Panc1 (cell line): ENCODE data around the gene REC114. TPM values are rescaled to one million over a fixed set of nuclear protein-coding genes. Genes with fewer than 3 reads are reported as not detected.

ENCODE experiments used
- ATAC-seq: fragments of 200-7000 bp; cut with Tn5 transposase; 2 replicates; pipeline ENCODE4 v1.9.1; 2020; ENCODE audit warnings: mild to moderate bottlenecking, moderate library complexity
- BruUV-seq: library from RNA; stranded (reverse); fragments of 400-500 nt; replicated peaks from 2 replicates; lab custom pipeline; 2021; lab: Mats Ljungman, UMichigan
- CTCF ChIA-PET: fragments of 300-600 bp; sonication (Branson Sonifier 250); formaldehyde crosslinking; loops from one replicate; lab custom pipeline; 2022; ENCODE audit warnings: antibody characterized with exemption; lab: Charles Lee
- POLR2A ChIA-PET: fragments of 300-600 bp; sonication (Branson Sonifier 250); formaldehyde crosslinking; loops from one replicate; lab custom pipeline; 2022; ENCODE audit warnings: antibody characterized with exemption; lab: Charles Lee
- DNase-seq: peaks from one replicate; pipeline ENCODE4 v3.0.0-alpha.2; 2010; ENCODE audit warnings: low read depth, low spot score
- H3K27ac ChIP-seq: 2 replicates; pipeline ENCODE4 v1.5.1; 2011; ENCODE audit warnings: mild to moderate bottlenecking, low read length, inconsistent platforms
- H3K27me3 ChIP-seq: fragments of 200-500 bp; sonication (Bioruptor generic); 2 replicates; pipeline ENCODE4 v1.6.0; 2014; ENCODE audit warnings: low read length, inconsistent platforms; ENCODE audit not compliant: control insufficient read depth, insufficient read depth
- H3K36me3 ChIP-seq: fragments of 200-500 bp; sonication (Bioruptor generic); 2 replicates; pipeline ENCODE4 v1.5.1; 2014; ENCODE audit warnings: inconsistent platforms, mild to moderate bottlenecking, low read length, moderate library complexity; ENCODE audit not compliant: control insufficient read depth, insufficient read depth
- H3K4me1 ChIP-seq: 2 replicates; pipeline ENCODE4 v1.5.1; 2011; ENCODE audit warnings: inconsistent platforms, mild to moderate bottlenecking, low read length, moderate library complexity; ENCODE audit not compliant: control insufficient read depth, insufficient read depth
- H3K4me3 ChIP-seq, 2 experiments: 2 replicates each; pipeline ENCODE4 v1.5.1; 2011 to 2012; ENCODE audit warnings: low read depth in 2 of 2, low read length in 2 of 2, mild to moderate bottlenecking in 2 of 2, inconsistent platforms in 1 of 2, moderate library complexity in 1 of 2
- H3K9me3 ChIP-seq: fragments of 200-500 bp; sonication (Bioruptor generic); 2 replicates; pipeline ENCODE4 v1.5.1; 2014; ENCODE audit warnings: low read depth, mild to moderate bottlenecking, inconsistent platforms, low read length, moderate library complexity; ENCODE audit not compliant: control insufficient read depth, insufficient read depth
- CTCF ChIP-seq: fragments of 450-650 bp; IDR thresholded peaks from 2 replicates; pipeline ENCODE4 v1.5.1; 2017; ENCODE audit warnings: mild to moderate bottlenecking
- POLR2AphosphoS5 ChIP-seq: IDR thresholded peaks from 2 replicates; pipeline ENCODE4 v1.6.1; 2012; ENCODE audit warnings: mild to moderate bottlenecking, low read depth, low read length, moderate library complexity
- REST ChIP-seq, 2 experiments: IDR thresholded peaks; 2 replicates each; pipeline ENCODE4 v1.6.1; 2011 to 2012; ENCODE audit warnings: low read depth in 2 of 2, control low read depth in 1 of 2, low read length in 1 of 2, mild to moderate bottlenecking in 1 of 2, moderate library complexity in 1 of 2; ENCODE audit not compliant: insufficient read depth in 1 of 2
- SIN3A ChIP-seq: IDR thresholded peaks from 2 replicates; pipeline ENCODE4 v1.6.1; 2012; ENCODE audit warnings: low read depth, mild to moderate bottlenecking, low read length, moderate library complexity, borderline replicate concordance; ENCODE audit not compliant: insufficient read depth
- TCF7L2 ChIP-seq: IDR thresholded peaks from 2 replicates; pipeline ENCODE4 v1.6.1; 2011; ENCODE audit warnings: mild to moderate bottlenecking, low read depth, low read length, inconsistent platforms
- in situ Hi-C: cut with HindIII; loops from 2 replicates; pipeline ENCODE4 v1.10.0; 2016; ENCODE audit warnings: low sequenced_read_pairs, low pct_unique_long_range_greater_than_20kb
- intact Hi-C: fragments of 100-400 bp; cut with micrococcal nuclease; formaldehyde crosslinking; loops from one replicate; pipeline ENCODE4 v1.10.0; 2022; ENCODE audit not compliant: unreplicated experiment
- total RNA-seq: library from RNA; stranded (reverse); gene quantifications from one replicate; pipeline ENCODE4 v1.2.1, GENCODE V29; 2021; ENCODE audit not compliant: unreplicated experiment

The REC114 gene
- total RNA-seq, 1 experiment from 2014 or later, result not detected

GRCh38 chr15:73438651-73439050, 4.3 kb upstream of the REC114 start:
- POLR2A ChIA-PET, result no interaction called here
- Histone ChIP-seq H3K4me1 (no peaks in the 10 kb centered on the region), H3K36me3 (no peaks in the 10 kb centered on the region), H3K9me3 (no peaks in the 10 kb centered on the region), H3K27me3 (peaks cover 18% of the 10 kb centered on the region), H3K4me3 (no peak overlapping the region), H3K27ac (no peak overlapping the region)
- BruUV-seq, result no TSS peak
- in situ Hi-C loops (no loop called here), intact Hi-C loops (no loop called here)
- CTCF ChIA-PET, result no interaction called here
- ATAC-seq, result no peak
- DNase-seq, result no peak
- TF ChIP-seq POLR2AphosphoS5 (no peak), SIN3A (no peak), TCF7L2 (no peak), CTCF (no peak), REST (IDR thresholded peaks at IDR 0.05; ENCODE audit: insufficient read depth in 1 of 2, low read depth in 2 of 2, low read length in 1 of 2) (no peak)

- Histone ChIP-seq H3K9me3 (no peaks in the 10 kb centered on the region), H3K27me3 (peaks cover 20% of the 10 kb centered on the region), H3K36me3 (no peaks in the 10 kb centered on the region), H3K4me3 (no peak overlapping the region), H3K4me1 (no peaks in the 10 kb centered on the region), H3K27ac (no peak overlapping the region)
- ChIA-PET POLR2A (no interaction called here), CTCF (no interaction called here)
- no peak for TF ChIP-seq SIN3A
- no peak for TF ChIP-seq TCF7L2
- TF ChIP-seq CTCF, result no peak
- TF ChIP-seq POLR2AphosphoS5, result no peak
- TF ChIP-seq REST (IDR thresholded peaks at IDR 0.05; ENCODE audit: insufficient read depth in 1 of 2, low read depth in 2 of 2, low read length in 1 of 2), result no peak
- no TSS peak for BruUV-seq
- intact Hi-C loops, result no loop called here
- ATAC-seq, result no peak
- DNase-seq, result no peak
- in situ Hi-C loops, result no loop called here
Observed at GRCh38 chr15:73440571-73440970, 2.4 kb upstream of the REC114 start.
